GM12872 (cell line): Measurements from ENCODE around the gene SS18L1.

ENCODE experiments used
- CTCF ChIP-seq: IDR thresholded peaks from 3 replicates; pipeline ENCODE4 v1.5.1; 2011; ENCODE audit warnings: low read depth, mild to moderate bottlenecking, low read length, moderate library complexity; ENCODE audit not compliant: insufficient read depth

Gene SS18L1

GRCh38 chr20:62197311-62197710, 53.7 kb downstream of the SS18L1 start:
- no peak for TF ChIP-seq CTCF

- TF ChIP-seq CTCF = no peak
Observed at GRCh38 chr20:62197801-62198200, 54.2 kb downstream of the SS18L1 start.

GRCh38 chr20:62198496-62198895, 54.9 kb downstream of the SS18L1 start:
- no peak for TF ChIP-seq CTCF

GRCh38 chr20:62198931-62199330, 55.4 kb downstream of the SS18L1 start:
- TF ChIP-seq CTCF = no peak

GRCh38 chr20:62200491-62201172, 57.1 kb downstream of the SS18L1 start:
- TF ChIP-seq CTCF = no peak

- TF ChIP-seq CTCF = no peak
Observed at GRCh38 chr20:62201173-62202082, 57.9 kb downstream of the SS18L1 start.

GRCh38 chr20:62202083-62202395, 58.5 kb downstream of the SS18L1 start:
- no peak for TF ChIP-seq CTCF
